HUES6 (cell line): Measurements from ENCODE around the gene PAQR8.

Experiments used
- H3K27ac ChIP-seq: 2 replicates; pipeline ENCODE4 v1.7.0; 2013; ENCODE audit warnings: low read depth, mild to moderate bottlenecking, low read length, inconsistent platforms
- H3K27me3 ChIP-seq: 2 replicates; pipeline ENCODE4 v1.6.1; 2013; ENCODE audit warnings: low read length; ENCODE audit not compliant: control insufficient read depth, insufficient read depth
- H3K36me3 ChIP-seq: 2 replicates; pipeline ENCODE4 v1.6.1; 2013; ENCODE audit warnings: low read length; ENCODE audit not compliant: control insufficient read depth, insufficient read depth
- H3K4me1 ChIP-seq: 2 replicates; pipeline ENCODE4 v1.6.1; 2013; ENCODE audit warnings: low read length; ENCODE audit not compliant: control insufficient read depth, insufficient read depth
- H3K4me3 ChIP-seq: 2 replicates; pipeline ENCODE4 v1.5.1; 2013; ENCODE audit warnings: low read depth, low read length
- H3K9ac ChIP-seq: one replicate; pipeline ENCODE4 v1.6.1; 2013; ENCODE audit warnings: mild to moderate bottlenecking, low read length
- H3K9me3 ChIP-seq: 2 replicates; pipeline ENCODE4 v1.6.1; 2013; ENCODE audit warnings: low read depth, low read length; ENCODE audit not compliant: control insufficient read depth, insufficient read depth

Gene PAQR8

DNA sequence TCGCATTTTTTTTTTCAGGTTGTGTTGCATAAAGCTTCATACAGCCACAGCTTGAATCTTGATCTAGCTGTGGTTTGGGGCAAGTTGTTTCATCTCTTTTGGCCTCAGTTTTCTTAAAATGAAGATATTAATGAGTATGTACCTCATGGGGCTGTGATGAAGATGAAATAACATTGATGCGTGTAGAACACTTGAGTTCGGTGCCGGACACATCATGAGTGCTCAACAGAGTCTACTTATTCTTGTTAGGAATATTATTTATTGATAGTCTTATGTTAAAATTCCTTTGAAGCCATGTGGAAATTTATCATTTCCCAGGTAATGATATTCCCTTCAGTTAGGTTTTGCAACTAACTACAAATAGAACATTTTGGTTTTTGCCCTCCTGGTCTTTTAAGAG is 3.4 kb downstream of the PAQR8 start:
- H3K36me3 ChIP-seq, result no peaks in the 10 kb centered on the region

DNA sequence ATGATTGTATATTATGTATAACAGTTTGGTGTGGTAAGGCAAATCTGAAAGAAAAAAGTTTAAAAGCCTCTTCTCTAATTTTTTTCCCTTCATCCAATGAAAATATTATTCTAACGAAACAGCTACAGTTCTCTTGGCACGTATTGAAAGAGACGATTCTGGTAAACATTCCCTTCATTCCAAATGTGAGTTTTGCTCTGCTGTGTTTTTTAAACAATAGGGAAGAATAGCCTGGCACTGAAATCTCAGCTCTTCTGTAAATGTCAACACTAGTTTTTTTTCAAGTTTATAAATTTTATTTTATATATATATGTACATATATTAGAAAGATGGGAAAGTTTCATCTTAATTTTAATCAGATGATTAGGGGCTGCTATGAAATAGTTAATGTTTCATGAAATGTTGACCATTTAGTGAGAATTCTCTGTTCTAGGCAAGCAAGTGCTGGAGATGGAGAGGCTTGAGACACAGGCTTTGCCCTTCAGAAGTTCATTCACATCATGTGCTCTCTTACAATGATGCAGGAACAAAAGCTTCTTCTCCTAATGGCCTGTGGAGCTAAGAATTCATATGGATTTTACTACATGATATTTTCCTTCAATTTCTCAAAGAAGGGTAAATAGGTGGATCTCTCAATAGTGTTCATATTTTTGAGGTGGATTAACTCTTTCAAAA is 4.1 kb downstream of the PAQR8 start:
- Histone ChIP-seq H3K9me3 (no peaks in the 10 kb centered on the region), H3K4me3 (no peak overlapping the region), H3K4me1 (peaks cover 12% of the 10 kb centered on the region), H3K27me3 (peaks cover 20% of the 10 kb centered on the region), H3K36me3 (no peaks in the 10 kb centered on the region), H3K27ac (no peak overlapping the region), H3K9ac (no peak overlapping the region)

More for the DNA sequence above, 3.4 kb downstream of the PAQR8 start:
- Histone ChIP-seq H3K9me3 (no peaks in the 10 kb centered on the region), H3K4me3 (no peak overlapping the region), H3K9ac (no peak overlapping the region), H3K4me1 (peaks cover 19% of the 10 kb centered on the region), H3K27me3 (peaks cover 20% of the 10 kb centered on the region), H3K27ac (no peak overlapping the region)

DNA sequence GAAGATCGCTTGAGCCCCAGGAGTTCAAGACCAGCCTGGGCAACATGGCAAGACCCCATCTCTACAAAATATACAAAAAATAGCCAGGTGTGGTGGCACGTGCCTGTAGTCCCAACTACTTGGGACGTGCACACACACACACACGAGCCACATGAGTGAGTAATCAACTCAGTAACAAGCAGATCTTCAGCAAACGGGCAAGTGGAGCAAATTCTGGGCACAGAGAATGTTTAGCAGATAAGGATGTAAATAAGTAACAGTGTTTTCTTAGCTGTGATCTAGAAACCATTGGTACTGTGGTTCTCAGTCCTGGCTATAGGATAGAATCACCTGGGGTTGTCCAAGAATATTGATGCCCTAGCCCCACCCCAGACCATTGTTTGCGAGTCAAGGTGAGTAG is 6.1 kb downstream of the PAQR8 start:
- no peaks in the 10 kb centered on the region for H3K36me3 ChIP-seq
- H3K9ac ChIP-seq, result no peak overlapping the region
- H3K27ac ChIP-seq, result no peak overlapping the region
- peaks cover 5% of the 10 kb centered on the region for H3K4me1 ChIP-seq
- peaks cover 9% of the 10 kb centered on the region for H3K27me3 ChIP-seq
- H3K4me3 ChIP-seq, result no peak overlapping the region
- H3K9me3 ChIP-seq, result no peaks in the 10 kb centered on the region

DNA sequence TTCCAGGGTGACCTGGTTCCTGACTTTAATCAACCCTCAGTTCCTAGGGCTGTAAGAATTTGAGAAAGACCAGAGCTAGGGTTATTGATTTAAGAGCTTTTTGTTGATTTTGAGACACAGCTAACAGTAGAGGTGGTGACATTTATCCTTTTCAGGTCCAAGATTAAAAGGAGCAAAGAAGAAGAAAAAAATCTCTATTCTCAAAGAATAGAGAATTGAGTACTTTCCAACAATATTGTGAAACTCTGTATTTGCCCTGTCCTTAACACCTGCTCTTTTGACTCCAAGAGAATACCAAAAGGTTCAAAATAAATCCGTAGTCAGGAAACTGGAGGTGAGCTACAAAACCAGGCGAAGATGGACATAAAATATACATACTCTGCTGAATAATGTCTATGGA is 7.3 kb downstream of the PAQR8 start:
- no peaks in the 10 kb centered on the region for H3K4me1 ChIP-seq
- no peaks in the 10 kb centered on the region for H3K27me3 ChIP-seq
- H3K9me3 ChIP-seq, result no peaks in the 10 kb centered on the region
- no peak overlapping the region for H3K4me3 ChIP-seq
- H3K9ac ChIP-seq, result no peak overlapping the region
- no peak overlapping the region for H3K27ac ChIP-seq
- no peaks in the 10 kb centered on the region for H3K36me3 ChIP-seq

DNA sequence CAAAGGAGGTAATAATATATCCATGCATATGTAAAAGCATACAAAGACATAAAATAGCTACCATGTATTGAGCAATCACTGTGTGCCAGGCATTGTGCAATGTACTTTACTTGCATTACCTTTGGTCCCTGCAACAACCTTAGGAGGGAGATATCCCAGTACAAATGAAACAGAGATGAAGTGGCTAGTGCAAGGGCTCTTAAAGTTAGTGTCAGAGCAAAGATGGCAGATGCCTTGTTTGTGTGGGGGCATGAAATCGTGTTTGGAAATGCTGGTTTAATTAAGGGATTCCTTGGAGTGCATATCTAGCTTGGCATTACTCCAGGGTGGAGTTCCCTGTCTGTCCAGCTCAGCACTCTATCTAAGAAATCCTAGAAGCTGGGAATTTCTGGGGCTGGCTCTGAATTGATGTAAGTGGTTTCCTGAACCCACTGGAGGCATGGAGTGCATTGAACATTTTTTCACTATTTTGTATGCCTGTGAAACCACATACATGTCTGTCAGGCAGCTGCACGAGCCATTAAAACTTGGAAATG is 9.8 kb downstream of the PAQR8 start:
- H3K9me3 ChIP-seq, result no peaks in the 10 kb centered on the region
- H3K27me3 ChIP-seq, result no peaks in the 10 kb centered on the region
- H3K27ac ChIP-seq, result no peak overlapping the region
- H3K9ac ChIP-seq, result no peak overlapping the region
- no peaks in the 10 kb centered on the region for H3K36me3 ChIP-seq
- H3K4me3 ChIP-seq, result no peak overlapping the region
- no peaks in the 10 kb centered on the region for H3K4me1 ChIP-seq

DNA sequence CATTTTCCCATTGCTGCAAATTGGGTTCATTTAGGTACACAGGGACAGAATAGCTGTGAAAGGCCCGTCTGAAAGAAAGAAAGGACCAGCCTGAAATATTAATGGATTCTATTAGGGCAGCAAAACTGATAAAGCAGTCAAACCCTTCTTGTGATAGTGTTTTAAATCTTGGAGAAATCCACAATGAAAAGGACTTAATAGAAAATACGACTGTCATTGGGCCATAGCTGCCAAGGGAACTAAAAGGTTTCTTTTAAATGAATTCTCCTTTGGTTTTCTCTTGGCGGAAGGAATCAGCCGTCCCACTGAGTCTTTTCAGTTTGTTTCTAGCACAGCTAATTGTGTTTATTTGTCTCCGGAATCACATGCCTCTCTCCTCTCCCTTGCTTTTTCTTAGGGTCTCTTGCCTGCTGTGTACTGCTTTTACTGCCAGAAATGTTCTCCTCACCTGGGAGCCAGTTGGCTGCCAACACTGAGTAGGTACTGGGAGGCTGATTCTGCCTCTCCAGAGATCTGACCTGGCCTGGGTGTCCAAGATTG is 11.3 kb downstream of the PAQR8 start:
- no peaks in the 10 kb centered on the region for H3K27me3 ChIP-seq
- no peaks in the 10 kb centered on the region for H3K36me3 ChIP-seq
- no peak overlapping the region for H3K4me3 ChIP-seq
- H3K9ac ChIP-seq, result no peak overlapping the region
- H3K9me3 ChIP-seq, result no peaks in the 10 kb centered on the region
- H3K27ac ChIP-seq, result no peak overlapping the region
- H3K4me1 ChIP-seq, result no peaks in the 10 kb centered on the region

DNA sequence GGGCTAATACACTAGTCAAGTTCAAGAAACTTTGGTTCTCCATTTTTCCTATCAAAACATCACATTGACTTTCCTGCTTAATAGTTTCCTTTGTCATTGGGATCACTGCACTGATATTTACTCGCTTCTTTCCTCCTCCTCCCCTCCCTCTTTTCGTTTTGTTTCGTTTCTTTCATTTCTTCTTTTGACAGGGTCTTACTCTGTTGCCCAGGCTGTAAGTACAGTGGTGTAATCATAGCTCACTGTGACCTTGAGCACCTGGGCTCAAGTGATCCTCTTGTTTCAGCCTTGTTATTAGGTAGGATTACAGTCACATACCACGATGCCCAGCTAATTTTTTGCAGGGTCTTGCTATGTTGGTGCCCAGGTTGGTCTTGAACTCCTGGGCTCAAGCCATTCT is 12.3 kb downstream of the PAQR8 start:
- Histone ChIP-seq H3K9ac (no peak overlapping the region), H3K27me3 (no peaks in the 10 kb centered on the region), H3K4me1 (no peaks in the 10 kb centered on the region), H3K36me3 (no peaks in the 10 kb centered on the region), H3K4me3 (no peak overlapping the region), H3K27ac (no peak overlapping the region), H3K9me3 (no peaks in the 10 kb centered on the region)

DNA sequence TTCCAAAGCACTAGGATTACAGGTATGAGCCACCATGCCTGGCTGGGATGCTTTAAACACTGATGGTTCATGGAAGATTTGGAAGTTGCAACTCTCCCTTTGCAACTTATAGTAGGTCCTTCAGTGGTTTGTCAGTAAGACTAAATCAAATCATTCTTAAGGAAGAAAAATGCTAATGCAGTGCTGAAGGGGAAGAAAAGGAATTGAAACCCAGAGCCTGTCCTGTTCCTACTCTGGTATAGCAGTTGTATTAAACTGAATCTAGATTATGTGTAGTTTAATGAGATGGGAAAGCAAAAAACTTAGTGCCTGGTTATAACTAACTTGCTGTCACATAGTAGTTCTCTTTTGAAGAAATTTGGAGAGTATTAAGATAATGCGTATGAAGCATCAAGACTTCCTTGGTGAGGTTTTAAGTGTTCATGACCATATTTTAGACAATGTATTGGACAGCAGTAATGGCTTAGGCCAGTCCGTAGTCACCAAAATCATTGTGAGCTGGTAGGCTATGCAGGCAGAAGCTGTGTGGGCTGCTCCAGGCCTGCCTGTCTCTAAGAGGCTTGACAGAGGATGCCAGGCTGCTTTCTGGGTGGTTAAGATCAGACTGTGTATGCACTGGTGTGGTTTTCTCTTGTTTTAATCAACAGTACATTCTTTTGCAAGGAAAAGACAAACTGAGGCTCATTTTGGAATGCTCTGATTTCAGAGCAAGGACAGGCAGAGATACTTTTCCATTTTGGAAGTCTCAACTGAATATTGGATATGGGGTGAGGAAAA is 14.0 kb downstream of the PAQR8 start:
- H3K27me3 ChIP-seq, result no peaks in the 10 kb centered on the region
- H3K36me3 ChIP-seq, result no peaks in the 10 kb centered on the region
- no peak overlapping the region for H3K27ac ChIP-seq
- no peak overlapping the region for H3K4me3 ChIP-seq
- no peak overlapping the region for H3K9ac ChIP-seq
- no peaks in the 10 kb centered on the region for H3K9me3 ChIP-seq
- no peaks in the 10 kb centered on the region for H3K4me1 ChIP-seq

DNA sequence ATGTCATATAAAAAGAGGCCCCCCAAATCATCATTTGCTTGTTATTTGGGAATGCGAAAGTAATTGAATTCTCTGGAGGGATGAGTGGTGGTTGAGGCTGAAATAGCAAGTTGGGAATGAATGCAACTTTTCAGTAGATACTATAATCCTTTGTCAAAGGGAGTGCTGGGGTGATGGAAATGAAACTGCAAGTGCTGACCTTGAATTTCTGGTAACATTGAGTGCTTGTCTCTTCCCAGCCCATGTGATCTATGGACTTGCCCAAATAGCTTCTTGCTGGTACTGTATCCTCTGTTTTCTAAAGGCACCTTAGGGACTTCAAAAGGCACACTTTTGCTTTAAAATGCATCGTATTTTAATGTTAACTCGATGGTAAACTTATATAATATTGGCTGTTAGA is 14.8 kb downstream of the PAQR8 start:
- Histone ChIP-seq H3K4me1 (no peaks in the 10 kb centered on the region), H3K27me3 (no peaks in the 10 kb centered on the region), H3K9ac (no peak overlapping the region), H3K27ac (no peak overlapping the region), H3K4me3 (no peak overlapping the region), H3K9me3 (no peaks in the 10 kb centered on the region), H3K36me3 (no peaks in the 10 kb centered on the region)

DNA sequence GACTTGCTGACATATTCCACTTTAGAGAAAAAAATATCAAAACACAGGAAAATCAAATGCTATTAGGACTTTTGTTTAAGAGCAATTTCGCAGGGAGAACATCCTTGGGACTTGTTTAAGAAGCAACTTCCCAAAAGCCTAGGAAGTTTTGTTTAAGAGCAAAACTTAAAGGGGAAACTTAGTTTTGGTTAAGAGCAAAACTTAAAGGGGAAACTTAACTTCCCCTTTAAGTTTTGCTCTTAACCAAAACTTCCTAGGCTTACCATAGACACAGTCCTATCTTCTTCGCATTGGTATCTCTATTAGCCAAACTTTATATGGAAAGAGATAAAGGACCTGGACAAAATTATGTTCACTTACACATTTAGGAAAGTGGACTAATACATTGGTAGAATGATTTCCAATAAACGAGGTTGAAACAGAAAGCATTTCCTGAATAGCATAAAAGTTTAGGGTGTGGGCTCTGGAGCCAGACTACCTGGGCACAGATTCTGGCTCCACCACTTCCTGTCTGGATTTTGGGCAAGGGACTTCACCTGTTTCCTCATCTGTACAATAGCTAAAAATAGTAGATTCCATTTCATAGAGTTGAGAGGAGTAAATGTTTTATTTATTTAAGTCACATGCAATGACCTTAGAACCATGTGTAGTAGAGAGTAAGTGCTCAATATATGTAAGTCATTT is 15.7 kb downstream of the PAQR8 start:
- Histone ChIP-seq H3K27me3 (no peaks in the 10 kb centered on the region), H3K9ac (no peak overlapping the region), H3K4me1 (no peaks in the 10 kb centered on the region), H3K36me3 (no peaks in the 10 kb centered on the region), H3K4me3 (no peak overlapping the region), H3K27ac (no peak overlapping the region), H3K9me3 (no peaks in the 10 kb centered on the region)

DNA sequence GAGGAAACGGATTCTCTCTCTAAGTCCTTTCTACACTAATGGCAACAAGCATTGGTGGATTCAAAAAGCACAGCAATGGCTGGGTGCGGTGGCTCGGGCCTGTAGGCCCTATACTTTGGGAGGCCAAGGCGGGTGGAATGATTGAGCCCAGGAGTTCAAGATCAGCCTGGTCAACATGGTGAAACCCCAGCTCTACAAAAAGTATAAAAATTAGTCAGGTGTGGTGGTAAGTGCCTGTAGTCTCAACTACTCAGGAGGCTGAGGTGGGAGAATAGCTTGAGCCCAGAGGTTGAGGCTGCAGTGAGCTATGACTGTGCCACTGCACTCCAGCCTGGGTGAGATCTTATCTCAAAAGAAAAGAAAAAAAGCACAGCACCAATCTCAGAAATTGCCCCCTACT is 19.3 kb downstream of the PAQR8 start:
- H3K4me1 ChIP-seq, result no peaks in the 10 kb centered on the region
- no peak overlapping the region for H3K27ac ChIP-seq
- no peaks in the 10 kb centered on the region for H3K36me3 ChIP-seq
- H3K9ac ChIP-seq, result no peak overlapping the region
- no peaks in the 10 kb centered on the region for H3K27me3 ChIP-seq
- no peaks in the 10 kb centered on the region; the same call in 1 of the 2 replicates for H3K9me3 ChIP-seq
- no peak overlapping the region for H3K4me3 ChIP-seq
